SK-N-SH treated with all-trans-retinoic acid at 6 μM for 48 hours (cell line): Measurements from ENCODE around the gene ASB10.

Experiments used
- CSDC2 ChIP-seq: fragments of 250-450 bp; sonication (Bioruptor Pico); IDR thresholded peaks from 2 replicates; pipeline ENCODE4 v1.5.0; 2020; ENCODE audit warnings: mild to moderate bottlenecking, moderate library complexity
- ZFP3 ChIP-seq: fragments of 250-450 bp; sonication (Bioruptor Pico); IDR thresholded peaks from 2 replicates; pipeline ENCODE4 v1.5.0; 2020; ENCODE audit warnings: mild to moderate bottlenecking, moderate library complexity
- ZNF70 ChIP-seq: fragments of 450-650 bp; formaldehyde crosslinking; IDR thresholded peaks from 2 replicates; pipeline ENCODE4 v1.5.0; 2020; ENCODE audit warnings: mild to moderate bottlenecking, moderate library complexity
- ZNF8 ChIP-seq: fragments of 450-650 bp; formaldehyde crosslinking; IDR thresholded peaks from 2 replicates; pipeline ENCODE4 v1.5.0; 2020; ENCODE audit warnings: mild to moderate bottlenecking, moderate library complexity

- TF ChIP-seq CSDC2 (no peak), ZFP3 (CRISPR knock-in tag) (no peak), ZNF8 (CRISPR knock-in tag) (no peak), ZNF70 (CRISPR knock-in tag) (no peak)
Measured at GRCh38 chr7:151188252-151188542, 1.1 kb upstream of the ASB10 start.
